T-helper 2 cell treated with Interferon-gamma antibody and Interleukin-4, amounts not matched to agents 5 μg/mL and 100 μg/mL, for 36 hours (primary cell): ENCODE results near the gene RNF220.

Experiments
- DNase-seq: peaks from one replicate; pipeline ENCODE4 v3.0.0; 2021; ENCODE audit warnings: low spot score
- H3K27ac Mint-ChIP-seq: one replicate; pipeline ENCODE4 v1.8.0; 2021; ENCODE audit warnings: mild to moderate bottlenecking, mixed read lengths
- H3K27me3 Mint-ChIP-seq: one replicate; pipeline ENCODE4 v1.8.0; 2021; ENCODE audit warnings: low read depth, mixed read lengths
- H3K36me3 Mint-ChIP-seq: one replicate; pipeline ENCODE4 v1.8.0; 2021; ENCODE audit warnings: low read depth, mixed read lengths
- H3K4me1 Mint-ChIP-seq: one replicate; pipeline ENCODE4 v1.8.0; 2021; ENCODE audit warnings: low read depth, mixed read lengths
- H3K4me3 Mint-ChIP-seq: one replicate; pipeline ENCODE4 v1.8.0; 2022; ENCODE audit warnings: mild to moderate bottlenecking, moderate library complexity, mixed read lengths
- H3K9me3 Mint-ChIP-seq: one replicate; pipeline ENCODE4 v1.8.0; 2021; ENCODE audit warnings: mixed read lengths

Gene RNF220

DNA sequence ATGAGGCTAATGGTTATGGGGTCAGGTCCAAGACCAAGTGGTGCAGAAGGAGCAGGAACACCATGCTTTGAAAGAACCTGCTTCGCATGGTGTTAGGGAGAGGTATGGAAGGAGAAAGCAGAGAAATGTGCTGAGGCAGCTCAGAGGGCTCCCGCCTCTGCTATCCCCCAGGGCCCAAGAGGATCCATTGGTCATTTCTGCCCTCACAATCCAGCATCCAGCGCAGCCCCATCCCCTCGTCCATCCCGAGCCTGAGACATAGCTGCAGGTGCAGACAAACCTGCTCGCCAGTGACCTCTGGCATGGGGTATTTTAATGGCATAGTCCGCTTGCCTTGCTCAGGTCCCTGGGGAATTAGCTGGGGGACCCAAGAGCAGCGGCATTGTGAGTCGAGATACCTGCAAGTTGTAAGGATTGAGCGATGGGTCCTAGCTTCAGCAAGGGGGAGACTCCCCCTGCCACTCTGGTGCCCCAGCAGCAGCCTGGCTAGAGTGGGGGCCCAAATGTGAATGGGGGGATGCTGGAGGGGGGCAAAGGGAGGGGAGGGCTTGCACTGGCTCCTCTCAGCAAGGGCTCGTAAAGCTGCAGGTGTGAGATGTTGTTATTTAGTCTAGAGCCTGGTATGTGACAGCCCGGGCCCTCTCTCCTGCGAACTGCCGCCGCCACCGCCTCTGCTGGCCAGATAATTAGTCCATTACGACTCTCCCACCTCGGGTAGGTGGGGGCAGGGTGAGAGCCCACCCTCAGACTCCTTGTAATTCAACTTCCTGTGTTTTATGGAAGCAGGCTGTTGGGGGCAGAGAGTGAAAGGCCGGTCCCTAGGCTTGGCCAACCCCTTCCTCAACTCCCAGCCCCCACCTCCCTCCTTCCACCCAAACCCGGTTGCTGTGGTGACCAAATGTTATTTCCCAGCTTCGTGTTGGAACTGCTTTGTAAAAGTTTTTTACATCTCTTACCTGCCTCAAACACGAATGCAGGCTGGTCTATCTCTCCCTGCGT is 118.8 kb downstream of the RNF220 start:
- H3K4me3 Mint-ChIP-seq, result no peak overlapping the region
- no peak for DNase-seq
- H3K27ac Mint-ChIP-seq, result no peak overlapping the region
- H3K9me3 Mint-ChIP-seq, result no peaks in the 10 kb centered on the region
- no peaks in the 10 kb centered on the region for H3K27me3 Mint-ChIP-seq
- H3K4me1 Mint-ChIP-seq, result no peaks in the 10 kb centered on the region
- no peaks in the 10 kb centered on the region for H3K36me3 Mint-ChIP-seq

DNA sequence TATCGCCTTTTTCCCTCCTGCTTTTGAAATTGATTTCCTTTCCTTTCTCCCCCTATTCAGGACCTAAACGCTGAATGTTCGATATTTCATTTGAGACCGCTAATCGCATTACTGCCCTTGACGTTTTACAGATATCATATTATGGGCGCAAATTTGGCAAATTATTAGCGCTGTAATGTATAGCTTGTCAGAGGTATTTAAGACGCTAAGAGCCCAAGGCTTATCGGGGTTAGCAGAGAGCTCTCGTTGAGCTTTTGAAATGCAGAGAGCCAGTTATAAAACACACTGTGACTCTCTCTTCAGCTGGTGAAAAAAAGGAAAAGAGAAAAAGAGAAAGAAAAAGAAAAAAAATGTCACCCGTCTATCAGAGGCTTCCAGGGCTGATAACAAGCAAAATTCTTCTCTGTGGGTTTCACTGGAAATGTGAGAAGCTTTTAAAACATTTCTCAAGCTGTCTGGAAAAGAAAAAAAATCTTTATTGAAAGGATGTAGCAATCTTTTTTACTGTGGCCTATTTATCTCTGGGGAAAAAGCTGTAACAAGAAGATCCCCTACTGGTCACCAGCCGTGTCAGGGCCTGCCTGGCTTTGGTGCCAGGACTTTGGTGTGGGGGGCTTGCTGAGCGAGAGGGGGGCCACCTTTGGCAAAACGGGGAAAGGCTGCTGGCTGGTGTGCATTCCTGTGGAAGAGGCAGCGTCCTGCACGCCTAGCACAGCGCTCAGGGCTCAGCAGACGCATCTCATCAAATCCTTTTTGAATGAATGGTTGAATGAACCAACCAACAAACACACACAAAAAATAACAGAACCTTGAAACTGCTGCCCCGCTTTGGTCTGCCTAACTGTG is 119.8 kb downstream of the RNF220 start:
- H3K27ac Mint-ChIP-seq, result no peak overlapping the region
- no peak for DNase-seq
- H3K4me1 Mint-ChIP-seq, result no peaks in the 10 kb centered on the region
- no peaks in the 10 kb centered on the region for H3K9me3 Mint-ChIP-seq
- no peak overlapping the region for H3K4me3 Mint-ChIP-seq
- no peaks in the 10 kb centered on the region for H3K27me3 Mint-ChIP-seq
- no peaks in the 10 kb centered on the region for H3K36me3 Mint-ChIP-seq

DNA sequence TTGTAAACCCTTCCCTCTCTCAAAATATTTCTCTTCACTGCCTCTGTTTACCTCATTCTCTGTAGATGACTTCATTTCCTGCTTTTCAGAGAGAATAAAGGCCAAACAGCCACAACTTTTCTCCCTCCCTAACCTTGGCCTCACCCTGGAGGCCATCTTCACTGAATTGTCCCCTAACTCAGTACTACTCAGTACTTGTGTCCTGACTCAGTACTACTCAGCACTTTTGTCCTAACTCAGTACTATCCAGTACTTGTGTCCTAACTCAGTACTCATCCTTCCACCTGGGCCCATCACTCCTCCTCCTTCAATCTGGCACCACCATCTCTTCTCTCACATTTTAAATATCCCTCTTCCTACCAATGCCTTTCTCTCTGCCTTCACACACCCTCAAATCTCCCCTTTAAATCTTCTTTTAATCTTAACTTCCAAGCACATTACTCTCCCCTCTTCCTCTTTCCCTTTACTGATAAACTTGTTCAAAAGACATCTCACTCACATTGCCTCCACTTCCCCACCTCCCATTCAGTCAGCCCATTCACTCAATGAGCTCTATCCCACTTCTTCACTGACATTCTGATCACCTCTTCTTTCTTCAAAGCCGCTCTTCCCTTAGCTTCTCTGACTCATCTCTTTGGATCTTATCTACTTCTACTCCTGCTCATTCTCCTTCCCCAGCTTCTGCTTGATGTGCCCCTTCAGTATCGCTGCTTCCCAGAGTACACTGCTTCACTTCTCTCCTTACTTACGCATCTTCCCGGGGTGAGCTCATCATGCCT is 121.4 kb downstream of the RNF220 start:
- Mint-ChIP-seq H3K36me3 (no peaks in the 10 kb centered on the region), H3K27me3 (no peaks in the 10 kb centered on the region)

DNA sequence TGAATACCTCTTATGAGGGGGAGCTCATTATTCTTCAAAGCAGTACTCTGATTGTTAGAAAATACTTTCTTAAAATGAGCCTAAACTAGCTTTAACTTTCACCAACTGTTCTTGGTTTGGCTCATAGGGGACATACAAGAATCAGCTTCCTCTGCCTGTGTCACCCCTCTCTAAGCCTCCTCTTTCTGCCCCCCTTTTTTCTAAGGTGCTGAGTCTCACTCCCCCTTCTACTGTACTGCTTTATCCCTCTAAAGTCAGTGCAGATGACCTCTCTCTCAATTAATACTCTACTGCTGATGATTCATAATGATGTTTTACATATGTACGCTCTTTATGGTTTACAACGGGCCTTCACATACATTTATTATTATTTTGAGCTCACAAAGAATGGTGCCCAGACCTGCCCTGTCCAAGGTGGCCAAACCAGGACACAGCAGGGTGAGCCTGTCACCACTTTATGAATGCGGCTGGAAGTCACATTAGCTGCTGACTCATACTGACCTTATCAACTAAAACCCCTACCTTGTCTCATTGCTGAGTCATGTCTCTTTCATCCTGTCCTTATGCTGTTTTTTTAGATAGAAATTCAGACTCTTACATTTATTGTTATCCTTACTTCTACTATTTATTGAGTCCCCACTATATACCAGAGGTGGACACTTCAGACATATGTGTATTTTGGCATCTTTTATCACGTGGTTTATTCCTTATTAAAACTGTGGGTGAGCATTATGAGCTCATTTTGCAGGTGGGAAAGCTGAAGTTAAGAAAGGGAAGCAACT is 126.9 kb downstream of the RNF220 start:
- H3K36me3 Mint-ChIP-seq, result no peaks in the 10 kb centered on the region
- no peak overlapping the region for H3K4me3 Mint-ChIP-seq
- H3K27ac Mint-ChIP-seq, result no peak overlapping the region
- DNase-seq, result no peak
- peaks cover 6% of the 10 kb centered on the region for H3K27me3 Mint-ChIP-seq
- H3K9me3 Mint-ChIP-seq, result no peaks in the 10 kb centered on the region
- H3K4me1 Mint-ChIP-seq, result peaks cover 5% of the 10 kb centered on the region

More for the DNA sequence above, 121.4 kb downstream of the RNF220 start:
- Mint-ChIP-seq H3K27ac (no peak overlapping the region), H3K4me3 (no peak overlapping the region), H3K9me3 (no peaks in the 10 kb centered on the region), H3K4me1 (no peaks in the 10 kb centered on the region)
- DNase-seq, result no peak

DNA sequence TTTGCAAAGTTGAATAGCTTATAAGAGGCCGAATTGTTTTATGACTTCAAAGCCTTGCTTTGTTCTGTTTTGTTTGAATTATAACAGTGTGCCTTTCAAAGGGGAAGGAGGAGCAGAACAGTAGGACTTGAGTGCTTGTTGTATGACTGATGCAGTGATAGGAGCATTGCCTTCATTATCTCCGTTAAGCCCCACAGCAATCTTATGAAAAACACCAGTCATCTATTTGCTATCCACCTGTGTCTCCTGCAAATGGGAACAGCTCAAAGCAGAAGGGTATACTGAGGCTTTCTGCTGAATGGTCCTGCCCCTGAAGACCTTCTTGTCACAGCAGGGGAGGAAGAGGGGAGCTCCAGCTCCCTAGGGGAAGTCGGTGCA is 127.5 kb downstream of the RNF220 start:
- no peak overlapping the region for H3K4me3 Mint-ChIP-seq
- no peaks in the 10 kb centered on the region for H3K9me3 Mint-ChIP-seq
- H3K36me3 Mint-ChIP-seq, result no peaks in the 10 kb centered on the region
- no peak for DNase-seq
- H3K4me1 Mint-ChIP-seq, result peaks cover 5% of the 10 kb centered on the region
- no peak overlapping the region for H3K27ac Mint-ChIP-seq
- H3K27me3 Mint-ChIP-seq, result peaks cover 6% of the 10 kb centered on the region

DNA sequence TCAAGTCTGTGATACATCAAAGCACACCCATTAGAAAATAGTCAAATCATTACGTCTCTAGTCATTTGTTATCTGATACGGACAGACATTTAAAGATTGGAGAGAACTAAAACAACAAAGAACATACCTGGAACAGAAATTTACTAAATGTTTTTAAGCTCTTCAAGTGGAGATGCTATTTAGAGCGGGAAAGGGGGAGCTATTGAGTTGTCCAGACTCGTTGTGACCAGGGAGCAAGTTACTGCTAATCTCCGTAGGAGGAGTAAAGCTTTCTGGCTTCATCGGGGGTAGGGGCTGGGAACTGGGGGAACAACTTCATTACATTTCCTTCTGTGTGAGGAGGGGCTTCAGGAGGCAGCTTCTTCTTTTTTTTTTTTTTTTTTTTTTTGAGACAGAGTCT is 129.7 kb downstream of the RNF220 start:
- no peaks in the 10 kb centered on the region for H3K36me3 Mint-ChIP-seq
- H3K4me3 Mint-ChIP-seq, result no peak overlapping the region

DNA sequence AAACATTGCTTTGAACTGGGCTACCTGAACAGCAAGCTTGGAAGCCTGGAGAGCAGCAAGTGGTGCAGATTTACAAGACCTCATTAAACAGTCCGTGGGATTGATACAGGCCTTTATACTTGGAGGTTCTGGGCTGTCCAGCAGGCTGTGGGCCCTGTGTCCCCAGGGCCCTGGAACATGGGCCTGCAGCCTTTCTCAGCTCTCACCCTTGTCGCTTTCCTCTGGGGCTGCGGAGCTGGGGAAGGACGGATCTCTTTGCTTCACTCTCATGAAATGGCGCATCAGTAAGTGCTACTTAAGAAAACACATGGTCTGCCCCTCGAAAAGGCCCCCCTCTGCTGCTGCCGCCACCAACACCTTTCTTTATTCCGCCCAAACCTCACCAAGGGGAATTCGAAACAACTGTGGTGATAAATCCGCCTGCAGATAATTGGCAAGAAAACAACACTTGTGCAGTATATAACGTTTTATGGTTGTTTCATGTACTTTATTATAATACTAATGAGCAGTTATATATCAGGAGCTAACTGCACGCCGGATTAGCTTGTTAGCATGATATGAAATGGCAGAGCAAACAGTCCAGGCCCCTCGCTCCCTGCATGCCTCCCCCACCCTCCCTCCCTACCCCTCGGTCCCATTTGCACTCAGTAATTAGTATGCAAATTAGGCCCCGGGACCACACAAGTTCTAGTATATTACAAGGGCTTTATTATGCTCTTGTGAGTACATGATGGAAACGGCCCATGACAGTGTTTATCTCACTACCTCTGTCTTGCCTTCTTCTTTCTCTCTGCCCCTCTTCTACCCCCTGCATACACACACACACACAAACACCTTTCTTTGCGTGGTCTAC is 131.5 kb downstream of the RNF220 start:
- no peaks in the 10 kb centered on the region for H3K36me3 Mint-ChIP-seq
- no peak overlapping the region for H3K27ac Mint-ChIP-seq
- DNase-seq, result no peak
- no peak overlapping the region for H3K4me3 Mint-ChIP-seq
- peaks cover 8% of the 10 kb centered on the region for H3K27me3 Mint-ChIP-seq
- H3K9me3 Mint-ChIP-seq, result no peaks in the 10 kb centered on the region
- peaks cover 5% of the 10 kb centered on the region for H3K4me1 Mint-ChIP-seq

More for the DNA sequence above, 129.7 kb downstream of the RNF220 start:
- Mint-ChIP-seq H3K9me3 (no peaks in the 10 kb centered on the region), H3K27me3 (peaks cover 6% of the 10 kb centered on the region), H3K4me1 (peaks cover 5% of the 10 kb centered on the region), H3K27ac (no peak overlapping the region)
- DNase-seq, result no peak

DNA sequence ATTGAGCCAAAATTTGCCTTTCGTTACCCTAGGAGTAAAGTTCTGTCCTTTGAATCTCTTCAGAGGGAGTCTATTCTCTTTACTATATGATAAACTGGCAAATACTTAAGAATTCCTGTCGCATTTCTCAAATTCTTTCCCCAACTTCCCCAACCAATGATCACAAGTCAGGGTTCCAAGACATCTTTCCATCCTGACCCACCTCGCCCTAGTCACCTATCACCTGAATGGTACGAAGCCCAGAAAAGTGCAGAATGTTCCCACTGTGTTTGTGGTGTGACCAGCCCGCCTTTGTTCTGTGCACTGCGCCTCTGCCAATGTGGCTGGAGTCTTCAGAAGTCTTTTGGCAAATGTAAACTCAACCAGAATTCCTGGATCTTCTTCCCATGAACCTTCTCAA is 132.5 kb downstream of the RNF220 start:
- Mint-ChIP-seq H3K27ac (no peak overlapping the region), H3K36me3 (no peaks in the 10 kb centered on the region), H3K9me3 (no peaks in the 10 kb centered on the region), H3K27me3 (peaks cover 5% of the 10 kb centered on the region), H3K4me1 (peaks cover 2% of the 10 kb centered on the region), H3K4me3 (no peak overlapping the region)
- DNase-seq, result no peak

DNA sequence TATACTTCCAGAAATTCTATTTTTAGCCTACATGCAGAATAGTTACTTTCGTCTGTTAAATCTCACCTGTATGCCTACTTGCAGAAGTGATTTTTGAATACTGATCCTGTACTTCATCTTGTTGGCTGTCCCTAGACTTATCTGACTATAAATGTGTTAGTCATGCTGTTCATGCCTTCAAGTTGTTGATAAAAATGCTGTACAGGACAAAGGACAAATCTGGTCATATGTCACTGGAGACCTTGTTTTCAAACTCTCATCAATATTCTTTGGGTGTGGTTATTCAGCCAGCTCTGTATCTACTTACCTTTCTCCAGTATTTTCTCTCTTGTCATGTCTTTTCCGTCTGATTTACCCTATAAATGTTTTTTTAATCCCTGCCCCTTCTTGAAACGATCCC is 132.9 kb downstream of the RNF220 start:
- H3K27me3 Mint-ChIP-seq, result peaks cover 5% of the 10 kb centered on the region
- H3K27ac Mint-ChIP-seq, result no peak overlapping the region
- DNase-seq, result no peak
- no peak overlapping the region for H3K4me3 Mint-ChIP-seq
- no peaks in the 10 kb centered on the region for H3K9me3 Mint-ChIP-seq
- no peaks in the 10 kb centered on the region for H3K4me1 Mint-ChIP-seq
- H3K36me3 Mint-ChIP-seq, result no peaks in the 10 kb centered on the region

DNA sequence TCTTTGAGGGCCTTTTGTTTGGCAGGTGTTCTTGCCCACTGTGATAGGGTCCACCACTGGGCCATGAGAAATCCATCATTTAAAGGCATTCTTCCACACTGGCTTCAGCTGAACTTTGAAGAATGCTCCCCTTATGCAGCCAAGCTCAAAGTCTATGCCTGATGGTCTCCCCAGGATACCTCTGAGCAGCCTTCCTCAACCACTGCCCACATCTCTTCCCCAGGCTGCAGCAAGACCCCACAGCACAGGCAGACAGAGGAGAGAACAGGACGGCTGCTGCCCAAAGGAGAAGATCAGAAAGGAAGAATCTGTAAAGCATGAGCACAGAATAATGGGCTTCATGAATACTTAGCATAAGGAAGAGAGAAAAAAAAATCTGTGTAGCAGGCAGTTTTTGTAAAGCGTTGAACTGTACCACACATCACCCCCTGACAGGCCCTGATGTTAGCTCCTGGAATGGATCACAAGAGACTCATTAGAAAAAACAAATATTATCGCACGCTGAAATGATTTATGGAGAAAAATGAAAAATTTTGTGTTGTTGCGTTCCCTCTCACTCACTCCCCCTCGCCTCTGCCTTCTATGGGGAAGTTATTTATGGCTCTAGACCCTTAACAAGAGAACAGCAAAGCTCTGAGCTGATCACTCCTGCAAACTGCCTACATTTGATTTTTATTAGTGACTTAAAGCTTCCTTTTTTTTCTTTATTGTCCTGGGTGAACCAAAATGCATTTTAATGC is 135.1 kb downstream of the RNF220 start:
- Mint-ChIP-seq H3K4me3 (no peak overlapping the region), H3K27ac (no peak overlapping the region), H3K9me3 (no peaks in the 10 kb centered on the region), H3K36me3 (no peaks in the 10 kb centered on the region), H3K4me1 (no peaks in the 10 kb centered on the region), H3K27me3 (peaks cover 14% of the 10 kb centered on the region)
- no peak for DNase-seq

DNA sequence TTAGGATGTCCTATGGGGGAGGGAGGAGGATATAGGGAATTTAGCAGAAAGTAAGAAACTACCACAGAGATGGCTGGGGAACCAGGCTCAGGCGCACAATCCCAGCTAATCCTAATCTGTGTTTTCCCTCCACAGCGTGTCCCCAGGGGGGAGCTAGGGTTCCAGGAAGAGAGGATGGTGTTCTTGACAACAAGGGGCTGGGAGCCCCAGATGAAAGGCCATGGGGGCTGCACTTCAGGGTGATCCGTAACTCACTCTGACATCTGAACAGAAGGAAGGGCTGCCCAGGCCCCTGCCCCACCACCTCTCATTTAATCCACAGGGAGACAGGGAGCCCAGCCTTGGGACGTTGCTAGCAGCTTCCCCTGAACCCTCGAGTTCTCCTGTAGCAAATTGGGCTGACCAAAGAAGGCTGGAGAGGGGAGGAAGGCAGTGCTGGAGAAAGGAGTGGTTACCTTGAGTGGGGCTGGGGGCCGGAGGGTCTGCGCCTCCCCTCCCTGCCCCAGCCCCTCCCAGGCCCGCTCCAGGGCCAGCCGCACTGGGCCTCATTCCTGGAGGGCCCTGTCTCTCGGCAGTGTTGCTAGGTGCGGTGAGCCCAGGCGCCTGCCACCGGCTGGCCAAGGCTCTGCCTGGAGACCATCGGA is 137.5 kb downstream of the RNF220 start:
- Mint-ChIP-seq H3K27me3 (peaks cover 18% of the 10 kb centered on the region), H3K4me1 (no peaks in the 10 kb centered on the region), H3K4me3 (no peak overlapping the region), H3K27ac (no peak overlapping the region), H3K9me3 (no peaks in the 10 kb centered on the region), H3K36me3 (no peaks in the 10 kb centered on the region)
- DNase-seq, result no peak
